ENCODE data around the gene MCOLN2. TPM values are rescaled to one million over a fixed set of nuclear protein-coding genes. Genes with fewer than 3 reads are reported as not detected.

Gene MCOLN2
- total RNA-seq, 1 experiment from 2014 or later, result 1.3 TPM

- Histone ChIP-seq H3K27ac (ENCODE audit: insufficient read length, low read depth, low read length) (no peak overlapping the region), H3K4ac (ENCODE audit: low read depth, low read length) (no peak overlapping the region), H3K14ac (ENCODE audit: insufficient read depth, low read length) (no peak overlapping the region), H2BK5ac (ENCODE audit: insufficient read length, low read length) (no peak overlapping the region), H2AK5ac (ENCODE audit: insufficient read length, low read length) (no peak overlapping the region), H3K4me2 (ENCODE audit: insufficient read depth, insufficient read length, low read length) (no peak overlapping the region), H3K23ac (ENCODE audit: insufficient read length, low read depth, low read length) (no peak overlapping the region), H2BK12ac (ENCODE audit: insufficient read length, low read depth, low read length) (no peak overlapping the region), H3K79me2 (ENCODE audit: insufficient read depth, low read length) (no peaks in the 10 kb centered on the region), H2BK20ac (ENCODE audit: low read depth, low read length, poor library complexity, severe bottlenecking) (no peak overlapping the region), H4K5ac (ENCODE audit: insufficient read length, low read depth, low read length) (no peak overlapping the region), H3K18ac (ENCODE audit: insufficient read length, low read depth, low read length) (no peak overlapping the region), H4K8ac (replicated peaks; ENCODE audit: insufficient read length, low read depth, low read length) (no peak overlapping the region), H4K20me1 (ENCODE audit: control insufficient read depth, insufficient read depth, insufficient read length) (no peaks in the 10 kb centered on the region), H2BK15ac (ENCODE audit: low read depth, low read length) (no peak overlapping the region), H2BK120ac (ENCODE audit: low read depth, low read length, poor library complexity, severe bottlenecking) (no peak overlapping the region), H3K56ac (ENCODE audit: insufficient read length, low read depth, low read length) (no peak overlapping the region), H3K27me3 (ENCODE audit: insufficient read depth, low read length) (no peaks in the 10 kb centered on the region), H3K79me1 (ENCODE audit: insufficient read depth, low read depth, low read length, poor library complexity, severe bottlenecking) (no peaks in the 10 kb centered on the region), H2AFZ (ENCODE audit: low read length) (no peak overlapping the region), H3K9ac (ENCODE audit: extremely low read depth, insufficient read length, low read length) (no peak overlapping the region), H4K91ac (ENCODE audit: insufficient read length, low read depth, low read length) (no peak overlapping the region), H3K23me2 (ENCODE audit: insufficient read length, low read depth, low read length, poor library complexity, severe bottlenecking) (no peaks in the 10 kb centered on the region), H3K9me3 (ENCODE audit: control insufficient read depth, low read depth, low read length) (no peaks in the 10 kb centered on the region), H3T11ph (ENCODE audit: low read length) (no peak overlapping the region), H3K4me1 (ENCODE audit: insufficient read depth, low read length) (peaks cover 2% of the 10 kb centered on the region; the same call in 1 of the 2 replicates)
- H3K4me3 Mint-ChIP-seq, result no peak overlapping the region; a peak in 1 of 5 replicates
- H3K36me3 Mint-ChIP-seq (ENCODE audit: insufficient read depth in 1 of 3, low read depth in 3 of 3), result no peaks in the 10 kb centered on the region
- no peak overlapping the region; a peak in 1 of 7 replicates for H3K27ac Mint-ChIP-seq
- TF ChIP-seq, protein P1, sequence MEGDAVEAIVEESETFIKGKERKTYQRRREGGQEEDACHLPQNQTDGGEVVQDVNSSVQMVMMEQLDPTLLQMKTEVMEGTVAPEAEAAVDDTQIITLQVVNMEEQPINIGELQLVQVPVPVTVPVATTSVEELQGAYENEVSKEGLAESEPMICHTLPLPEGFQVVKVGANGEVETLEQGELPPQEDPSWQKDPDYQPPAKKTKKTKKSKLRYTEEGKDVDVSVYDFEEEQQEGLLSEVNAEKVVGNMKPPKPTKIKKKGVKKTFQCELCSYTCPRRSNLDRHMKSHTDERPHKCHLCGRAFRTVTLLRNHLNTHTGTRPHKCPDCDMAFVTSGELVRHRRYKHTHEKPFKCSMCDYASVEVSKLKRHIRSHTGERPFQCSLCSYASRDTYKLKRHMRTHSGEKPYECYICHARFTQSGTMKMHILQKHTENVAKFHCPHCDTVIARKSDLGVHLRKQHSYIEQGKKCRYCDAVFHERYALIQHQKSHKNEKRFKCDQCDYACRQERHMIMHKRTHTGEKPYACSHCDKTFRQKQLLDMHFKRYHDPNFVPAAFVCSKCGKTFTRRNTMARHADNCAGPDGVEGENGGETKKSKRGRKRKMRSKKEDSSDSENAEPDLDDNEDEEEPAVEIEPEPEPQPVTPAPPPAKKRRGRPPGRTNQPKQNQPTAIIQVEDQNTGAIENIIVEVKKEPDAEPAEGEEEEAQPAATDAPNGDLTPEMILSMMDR (conservative IDR thresholded peaks at IDR 0.05), result no peak
- no peaks in the 10 kb centered on the region for H3K9me3 Mint-ChIP-seq
- 0 out of 2 replicates have a peak, but pooled peaks cover under 1% of the 10 kb centered on the region for H3K27me3 Mint-ChIP-seq (ENCODE audit: low read depth)
- DNase-seq, result no peak
- H3K4me1 Mint-ChIP-seq, result peaks cover 0 to 3% of the 10 kb centered on the region in 2 experiments; a peak in 2 of 4 replicates
- WGBS (ENCODE audit: extremely low coverage, insufficient read length, low lambda C conversion rate), result no CpG with 5 or more reads among the region's 6 CpGs
These were observed 40.8 kb downstream of the MCOLN2 start for GRCh38 chr1:84956097-84956496.

Data from H9 (cell line).